Activated naive CD4-positive, alpha-beta T cell treated with anti-CD3 and anti-CD28 coated beads, Interleukin-2, amount 10 ng/mL, durations not matched to agents 7 days and 5 days (primary cell): ENCODE results near the gene TULP4.

Experiments used
- CTCF ChIA-PET: fragments of 350-600 bp; sonication (Branson Sonifier 250); formaldehyde crosslinking; loops from one replicate; lab custom pipeline; 2021; ENCODE audit warnings: antibody characterized with exemption; lab: Charles Lee
- DNase-seq: peaks from one replicate; pipeline ENCODE4 v3.0.0-alpha.2; 2020
- H3K27ac Mint-ChIP-seq: one replicate; pipeline ENCODE4 v1.8.0; 2021; ENCODE audit warnings: mild to moderate bottlenecking, moderate library complexity, mixed read lengths
- H3K27me3 Mint-ChIP-seq: one replicate; pipeline ENCODE4 v1.8.0; 2021; ENCODE audit warnings: mild to moderate bottlenecking, mixed read lengths
- H3K36me3 Mint-ChIP-seq: one replicate; pipeline ENCODE4 v1.8.0; 2021; ENCODE audit warnings: mixed read lengths
- H3K4me1 Mint-ChIP-seq: one replicate; pipeline ENCODE4 v1.8.0; 2021; ENCODE audit warnings: mixed read lengths
- H3K4me3 Mint-ChIP-seq: one replicate; pipeline ENCODE4 v1.8.0; 2021; ENCODE audit warnings: mild to moderate bottlenecking, moderate library complexity, mixed read lengths
- H3K9me3 Mint-ChIP-seq: one replicate; pipeline ENCODE4 v1.8.0; 2021; ENCODE audit warnings: mixed read lengths

The TULP4 gene

DNA sequence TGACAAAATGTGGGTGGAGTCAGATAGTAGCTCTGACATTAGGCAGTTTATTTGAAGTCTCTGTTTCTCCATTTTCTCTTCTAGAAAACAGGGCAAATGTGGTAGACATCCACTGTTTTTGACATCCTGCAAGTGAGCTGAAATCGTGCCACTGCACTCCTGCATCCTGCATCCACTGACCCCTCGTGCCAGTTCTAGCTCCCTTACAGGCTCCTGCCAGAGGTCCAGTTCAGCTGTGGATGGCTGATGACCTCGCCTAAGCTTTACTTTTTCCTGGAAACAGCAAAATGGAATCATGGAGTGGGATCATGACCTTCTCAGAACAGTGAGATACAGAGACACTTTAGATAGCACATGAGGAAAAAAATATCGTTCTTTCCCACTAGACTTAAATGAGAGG is 58.5 kb downstream of the TULP4 start:
- no peaks in the 10 kb centered on the region for H3K36me3 Mint-ChIP-seq
- H3K27ac Mint-ChIP-seq, result no peak overlapping the region
- CTCF ChIA-PET, result no interaction called here
- DNase-seq, result no peak
- no peaks in the 10 kb centered on the region for H3K9me3 Mint-ChIP-seq
- H3K4me3 Mint-ChIP-seq, result no peak overlapping the region
- no peaks in the 10 kb centered on the region for H3K27me3 Mint-ChIP-seq
- H3K4me1 Mint-ChIP-seq, result peaks cover 4% of the 10 kb centered on the region

GRCh38 chr6:158371261-158371660 is 59.0 kb downstream of the TULP4 start:
- CTCF ChIA-PET, result no interaction called here
- H3K4me3 Mint-ChIP-seq, result no peak overlapping the region
- no peaks in the 10 kb centered on the region for H3K9me3 Mint-ChIP-seq
- H3K4me1 Mint-ChIP-seq, result peaks cover 4% of the 10 kb centered on the region
- no peak for DNase-seq
- H3K36me3 Mint-ChIP-seq, result no peaks in the 10 kb centered on the region
- no peak overlapping the region for H3K27ac Mint-ChIP-seq
- no peaks in the 10 kb centered on the region for H3K27me3 Mint-ChIP-seq

GRCh38 chr6:158372574-158372973 is 60.3 kb downstream of the TULP4 start:
- DNase-seq, result no peak
- no peak overlapping the region for H3K4me3 Mint-ChIP-seq
- H3K36me3 Mint-ChIP-seq, result no peaks in the 10 kb centered on the region
- H3K27me3 Mint-ChIP-seq, result no peaks in the 10 kb centered on the region
- H3K27ac Mint-ChIP-seq, result no peak overlapping the region
- no peaks in the 10 kb centered on the region for H3K9me3 Mint-ChIP-seq
- CTCF ChIA-PET, result no interaction called here
- no peaks in the 10 kb centered on the region for H3K4me1 Mint-ChIP-seq

DNA sequence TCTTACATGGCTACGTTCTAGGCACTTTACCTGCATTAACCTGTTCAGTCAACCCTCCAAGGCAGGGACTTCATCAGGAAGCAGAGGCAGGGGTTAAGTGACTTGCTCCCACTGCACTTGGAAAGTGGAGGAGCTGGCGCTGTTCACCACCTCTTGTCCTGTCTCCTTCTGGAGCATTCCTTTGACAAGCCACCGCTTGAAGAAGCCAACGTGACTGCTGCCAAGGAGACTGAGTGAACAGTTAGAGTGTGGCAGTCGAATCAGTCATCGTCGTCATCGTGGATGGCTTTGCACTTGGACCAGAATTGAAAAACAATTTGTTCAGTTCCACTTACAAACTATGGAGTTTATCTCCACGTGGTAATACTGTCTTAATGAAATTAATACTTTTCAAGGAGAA is 60.9 kb downstream of the TULP4 start:
- DNase-seq, result no peak
- no peaks in the 10 kb centered on the region for H3K9me3 Mint-ChIP-seq
- CTCF ChIA-PET, result interaction anchor here (0.8 kb wide), 1 partner anchor 152 kb away, joined by 3 read pairs; no protein-coding TSS in a partner anchor
- H3K36me3 Mint-ChIP-seq, result no peaks in the 10 kb centered on the region
- H3K27ac Mint-ChIP-seq, result no peak overlapping the region
- no peaks in the 10 kb centered on the region for H3K27me3 Mint-ChIP-seq
- no peaks in the 10 kb centered on the region for H3K4me1 Mint-ChIP-seq
- no peak overlapping the region for H3K4me3 Mint-ChIP-seq

GRCh38 chr6:158374020-158374419 is 61.8 kb downstream of the TULP4 start:
- no peak for DNase-seq
- no peaks in the 10 kb centered on the region for H3K36me3 Mint-ChIP-seq
- CTCF ChIA-PET, result no interaction called here
- H3K4me1 Mint-ChIP-seq, result no peaks in the 10 kb centered on the region
- H3K27ac Mint-ChIP-seq, result no peak overlapping the region
- H3K9me3 Mint-ChIP-seq, result no peaks in the 10 kb centered on the region
- no peak overlapping the region for H3K4me3 Mint-ChIP-seq
- no peaks in the 10 kb centered on the region for H3K27me3 Mint-ChIP-seq

GRCh38 chr6:158376631-158377081 is 64.4 kb downstream of the TULP4 start:
- no peak for DNase-seq

DNA sequence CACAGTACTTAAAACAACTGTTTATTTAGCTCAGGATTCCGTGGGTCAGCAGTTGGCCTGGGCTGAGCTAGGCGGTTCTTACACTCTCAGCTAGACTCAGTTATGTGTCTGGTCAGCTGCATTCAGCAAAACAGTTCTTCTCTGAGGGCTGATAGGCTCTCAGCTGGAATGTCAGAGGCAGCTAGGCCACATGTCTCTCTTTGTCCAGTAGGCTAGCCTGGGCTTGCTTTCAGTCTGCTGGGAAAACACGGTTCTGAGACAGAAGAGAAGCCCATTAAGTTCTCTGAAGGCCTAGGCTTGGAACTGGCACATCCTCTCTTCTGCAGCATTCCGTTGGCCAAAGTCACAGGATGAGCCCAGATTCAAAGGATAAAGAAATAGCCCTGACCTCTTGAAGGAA is 65.6 kb downstream of the TULP4 start:
- DNase-seq, result no peak
- H3K4me3 Mint-ChIP-seq, result no peak overlapping the region
- CTCF ChIA-PET, result no interaction called here

More at GRCh38 chr6:158376631-158377081, 64.4 kb downstream of the TULP4 start:
- Mint-ChIP-seq H3K4me3 (no peak overlapping the region), H3K27me3 (no peaks in the 10 kb centered on the region), H3K36me3 (no peaks in the 10 kb centered on the region), H3K9me3 (no peaks in the 10 kb centered on the region), H3K4me1 (no peaks in the 10 kb centered on the region), H3K27ac (no peak overlapping the region)
- CTCF ChIA-PET, result no interaction called here

DNA sequence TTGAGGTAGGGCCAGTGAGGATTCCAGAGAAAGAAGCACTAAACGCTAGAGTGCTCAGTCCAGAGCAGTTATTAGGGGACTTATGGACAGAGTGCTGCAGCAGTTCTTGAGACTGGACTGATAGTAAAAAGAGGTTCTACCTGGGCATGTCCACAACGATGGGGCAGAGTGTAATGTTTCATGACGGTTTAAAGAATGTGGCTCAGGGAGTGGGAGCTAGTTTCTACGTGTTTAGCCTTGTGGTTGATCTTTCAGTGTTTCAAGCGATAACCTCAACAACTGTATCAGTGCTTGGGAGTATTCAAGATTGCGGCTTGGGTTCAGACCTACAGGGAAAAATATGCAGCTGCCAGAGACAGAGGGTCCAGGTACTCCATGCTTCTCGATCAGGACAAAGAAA is 67.1 kb downstream of the TULP4 start:
- no peak overlapping the region for H3K27ac Mint-ChIP-seq
- no peak overlapping the region for H3K4me3 Mint-ChIP-seq
- no peak for DNase-seq
- H3K4me1 Mint-ChIP-seq, result no peaks in the 10 kb centered on the region
- no peaks in the 10 kb centered on the region for H3K27me3 Mint-ChIP-seq
- CTCF ChIA-PET, result no interaction called here
- H3K9me3 Mint-ChIP-seq, result no peaks in the 10 kb centered on the region
- no peaks in the 10 kb centered on the region for H3K36me3 Mint-ChIP-seq

More for the DNA sequence above, 65.6 kb downstream of the TULP4 start:
- no peaks in the 10 kb centered on the region for H3K9me3 Mint-ChIP-seq
- H3K27me3 Mint-ChIP-seq, result no peaks in the 10 kb centered on the region
- H3K27ac Mint-ChIP-seq, result no peak overlapping the region
- no peaks in the 10 kb centered on the region for H3K36me3 Mint-ChIP-seq
- no peaks in the 10 kb centered on the region for H3K4me1 Mint-ChIP-seq

DNA sequence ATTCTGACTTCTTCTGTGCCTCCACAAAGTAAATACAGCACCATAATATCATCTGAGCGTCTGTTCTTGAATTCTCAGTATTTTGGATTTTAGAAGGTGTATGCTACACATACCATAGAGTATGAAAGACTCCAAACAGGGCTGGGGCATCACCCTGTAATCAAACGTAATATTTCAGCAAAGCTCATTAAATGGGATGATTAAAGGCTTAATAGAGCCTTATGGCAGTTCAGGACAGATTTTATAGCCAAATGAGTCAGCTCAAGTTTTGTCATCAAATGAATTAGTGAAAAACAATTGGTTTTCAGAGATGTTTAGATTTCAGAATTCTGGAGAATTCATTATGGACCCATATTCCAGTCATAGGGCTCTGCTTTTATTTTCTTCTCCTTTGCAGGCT is 68.9 kb downstream of the TULP4 start:
- DNase-seq, result no peak
- Mint-ChIP-seq H3K27me3 (no peaks in the 10 kb centered on the region), H3K27ac (no peak overlapping the region), H3K4me3 (no peak overlapping the region), H3K36me3 (no peaks in the 10 kb centered on the region), H3K4me1 (no peaks in the 10 kb centered on the region), H3K9me3 (no peaks in the 10 kb centered on the region)
- CTCF ChIA-PET, result no interaction called here

GRCh38 chr6:158382491-158382890 is 70.2 kb downstream of the TULP4 start:
- Mint-ChIP-seq H3K27ac (no peak overlapping the region), H3K27me3 (no peaks in the 10 kb centered on the region), H3K4me1 (no peaks in the 10 kb centered on the region), H3K4me3 (no peak overlapping the region), H3K36me3 (no peaks in the 10 kb centered on the region), H3K9me3 (no peaks in the 10 kb centered on the region)
- CTCF ChIA-PET, result no interaction called here
- DNase-seq, result no peak

GRCh38 chr6:158383057-158383456 is 70.8 kb downstream of the TULP4 start:
- no peak overlapping the region for H3K4me3 Mint-ChIP-seq
- CTCF ChIA-PET, result no interaction called here
- no peaks in the 10 kb centered on the region for H3K36me3 Mint-ChIP-seq
- H3K4me1 Mint-ChIP-seq, result no peaks in the 10 kb centered on the region
- no peak overlapping the region for H3K27ac Mint-ChIP-seq
- H3K27me3 Mint-ChIP-seq, result no peaks in the 10 kb centered on the region
- no peaks in the 10 kb centered on the region for H3K9me3 Mint-ChIP-seq
- no peak for DNase-seq

DNA sequence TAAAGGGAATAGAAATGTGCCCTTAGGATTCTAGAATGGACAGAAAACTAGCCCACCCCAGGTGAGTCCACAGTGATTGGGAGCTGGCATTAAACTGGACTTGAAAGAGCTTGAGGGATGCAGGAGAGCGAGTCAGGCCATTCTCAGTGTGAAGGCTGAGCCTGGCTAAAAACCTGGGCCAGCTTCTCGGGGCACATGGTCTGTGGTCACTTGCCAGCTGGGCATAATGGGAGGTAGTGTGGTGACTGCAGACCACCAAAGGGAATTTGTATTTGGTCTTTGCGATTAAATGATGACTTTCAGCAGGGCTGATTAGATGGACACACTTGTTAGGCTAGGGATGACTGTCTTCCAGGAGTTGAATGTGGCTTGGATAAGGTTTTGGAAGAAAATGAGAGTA is 71.3 kb downstream of the TULP4 start:
- no peak overlapping the region for H3K27ac Mint-ChIP-seq

GRCh38 chr6:158384671-158385110 is 72.4 kb downstream of the TULP4 start:
- Mint-ChIP-seq H3K27ac (no peak overlapping the region), H3K27me3 (no peaks in the 10 kb centered on the region), H3K36me3 (no peaks in the 10 kb centered on the region), H3K4me1 (peaks cover 2% of the 10 kb centered on the region), H3K9me3 (no peaks in the 10 kb centered on the region), H3K4me3 (no peak overlapping the region)
- CTCF ChIA-PET, result no interaction called here
- DNase-seq, result no peak

More for the DNA sequence above, 71.3 kb downstream of the TULP4 start:
- Mint-ChIP-seq H3K27me3 (no peaks in the 10 kb centered on the region), H3K36me3 (no peaks in the 10 kb centered on the region), H3K9me3 (no peaks in the 10 kb centered on the region), H3K4me3 (no peak overlapping the region), H3K4me1 (no peaks in the 10 kb centered on the region)
- CTCF ChIA-PET, result no interaction called here
- no peak for DNase-seq

- no peak overlapping the region for H3K27ac Mint-ChIP-seq
- H3K27me3 Mint-ChIP-seq, result no peaks in the 10 kb centered on the region
- peaks cover 2% of the 10 kb centered on the region for H3K36me3 Mint-ChIP-seq
- no peak for DNase-seq
- peaks cover 2% of the 10 kb centered on the region for H3K4me1 Mint-ChIP-seq
- H3K4me3 Mint-ChIP-seq, result no peak overlapping the region
- peaks cover 2% of the 10 kb centered on the region for H3K9me3 Mint-ChIP-seq
- CTCF ChIA-PET, result interaction anchor here (0.9 to 1.7 kb wide), 4 partner anchors 12 to 168 kb away, joined by 3 to 5 read pairs (median 4); no protein-coding TSS in a partner anchor
Measured at GRCh38 chr6:158387036-158387435, 74.8 kb downstream of the TULP4 start.

- H3K27ac Mint-ChIP-seq, result no peak overlapping the region
- DNase-seq, result no peak
- peaks cover 2% of the 10 kb centered on the region for H3K4me1 Mint-ChIP-seq
- CTCF ChIA-PET, result interaction anchor here (0.6 to 1.3 kb wide), 5 partner anchors 12 to 168 kb away, joined by 3 to 4 read pairs (median 3); no protein-coding TSS in a partner anchor
- H3K9me3 Mint-ChIP-seq, result peaks cover 7% of the 10 kb centered on the region
- peaks cover 2% of the 10 kb centered on the region for H3K36me3 Mint-ChIP-seq
- no peak overlapping the region for H3K4me3 Mint-ChIP-seq
- H3K27me3 Mint-ChIP-seq, result no peaks in the 10 kb centered on the region
Measured at GRCh38 chr6:158387578-158387977, 75.3 kb downstream of the TULP4 start.
